Activated naive CD4-positive, alpha-beta T cell treated with anti-CD3 and anti-CD28 coated beads, Interleukin-2, amount 10 ng/mL, durations not matched to agents 7 days and 5 days (primary cell): ENCODE measurements around the gene C12orf75.
A peak's percentile ranks its signal among the peaks of the same experiment; 100 is the strongest.
"Not testable (repeated sequence)": the region's sequence is repeated elsewhere in the genome, so short reads cannot be mapped to it uniquely, and the experiment has no call there.

ENCODE experiments used
- CTCF ChIA-PET: fragments of 350-600 bp; sonication (Branson Sonifier 250); formaldehyde crosslinking; loops from one replicate; lab custom pipeline; 2021; ENCODE audit warnings: antibody characterized with exemption; lab: Charles Lee
- DNase-seq: peaks from one replicate; pipeline ENCODE4 v3.0.0-alpha.2; 2020
- H3K27ac Mint-ChIP-seq: one replicate; pipeline ENCODE4 v1.8.0; 2021; ENCODE audit warnings: mild to moderate bottlenecking, moderate library complexity, mixed read lengths
- H3K27me3 Mint-ChIP-seq: one replicate; pipeline ENCODE4 v1.8.0; 2021; ENCODE audit warnings: mild to moderate bottlenecking, mixed read lengths
- H3K36me3 Mint-ChIP-seq: one replicate; pipeline ENCODE4 v1.8.0; 2021; ENCODE audit warnings: mixed read lengths
- H3K4me1 Mint-ChIP-seq: one replicate; pipeline ENCODE4 v1.8.0; 2021; ENCODE audit warnings: mixed read lengths
- H3K4me3 Mint-ChIP-seq: one replicate; pipeline ENCODE4 v1.8.0; 2021; ENCODE audit warnings: mild to moderate bottlenecking, moderate library complexity, mixed read lengths
- H3K9me3 Mint-ChIP-seq: one replicate; pipeline ENCODE4 v1.8.0; 2021; ENCODE audit warnings: mixed read lengths

The C12orf75 gene

DNA sequence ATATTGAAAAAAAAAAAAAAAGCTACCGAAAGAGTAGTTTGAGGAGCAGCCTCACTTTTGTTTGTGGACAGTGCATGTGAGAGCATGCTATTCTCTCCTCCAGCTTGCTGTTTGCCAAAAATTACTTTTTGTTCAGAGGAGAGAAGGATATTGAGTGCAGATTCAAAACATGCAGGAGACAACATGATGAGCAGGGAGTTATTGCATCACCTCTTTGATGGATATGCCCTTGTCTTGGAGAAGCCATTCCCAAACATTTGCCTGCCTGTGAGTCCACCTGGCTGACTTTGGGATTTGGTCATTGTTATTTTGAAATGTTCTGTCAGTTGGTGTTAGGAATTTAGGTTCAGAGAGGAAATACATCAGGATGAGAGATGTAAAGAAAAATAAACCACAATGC, 2.4 kb downstream of the C12orf75 start:
- CTCF ChIA-PET: interaction anchor here (0.7 to 2.6 kb wide), 3 partner anchors 8 to 792 kb away, joined by 3 to 11 read pairs (median 3); no protein-coding TSS in a partner anchor
- H3K27ac Mint-ChIP-seq: no peak overlapping the region
- peaks cover 39% of the 10 kb centered on the region for H3K36me3 Mint-ChIP-seq
- H3K4me3 Mint-ChIP-seq: peak overlapping the region; percentile 50
- H3K27me3 Mint-ChIP-seq: no peaks in the 10 kb centered on the region
- H3K4me1 Mint-ChIP-seq: peaks cover 86% of the 10 kb centered on the region
- DNase-seq: no peak
- H3K9me3 Mint-ChIP-seq: peaks cover 5% of the 10 kb centered on the region

DNA sequence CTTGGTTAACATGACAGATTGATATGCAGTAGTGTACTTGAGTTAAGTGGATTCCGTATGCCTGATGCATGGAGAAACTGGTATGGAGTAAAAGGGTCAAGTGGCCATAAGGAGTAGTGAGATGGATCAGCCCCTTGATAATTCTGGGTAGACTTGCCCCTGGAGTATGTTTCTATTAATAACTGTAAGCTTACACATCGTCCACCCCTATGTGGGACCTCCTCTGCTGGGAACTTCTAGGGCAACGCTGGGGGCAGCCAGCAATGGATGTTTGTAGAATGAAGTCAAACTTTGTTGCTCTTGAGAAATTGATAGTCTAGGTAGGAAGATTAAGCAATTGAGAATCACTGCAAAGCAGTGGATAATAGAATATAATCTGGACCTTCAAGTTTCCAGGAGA, 3.5 kb downstream of the C12orf75 start:
- Mint-ChIP-seq H3K27me3 (no peaks in the 10 kb centered on the region), H3K4me1 (peaks cover 79% of the 10 kb centered on the region), H3K36me3 (peaks cover 44% of the 10 kb centered on the region), H3K4me3 (peak overlapping the region; percentile 2), H3K27ac (no peak overlapping the region), H3K9me3 (peaks cover 5% of the 10 kb centered on the region)
- CTCF ChIA-PET: no interaction called here
- no peak for DNase-seq

DNA sequence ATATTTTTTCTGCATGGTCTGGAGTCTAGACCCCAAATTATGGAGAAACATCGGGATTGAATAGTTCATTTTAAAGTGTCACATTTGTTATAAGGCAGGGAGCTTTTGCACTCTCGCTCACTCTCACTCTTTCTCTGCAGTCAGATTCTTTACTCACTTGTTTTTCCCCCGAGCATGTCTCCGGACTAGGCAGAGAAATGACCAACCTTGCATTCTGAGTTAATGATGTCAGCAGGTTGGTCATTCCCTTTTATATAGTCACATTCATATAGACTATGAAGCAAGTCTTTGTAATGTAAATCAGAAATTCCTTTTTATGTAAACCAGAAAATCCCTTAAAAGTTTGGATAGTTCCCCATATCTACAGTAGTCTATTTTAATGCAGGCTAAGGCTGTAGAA, 4.1 kb downstream of the C12orf75 start:
- peaks cover 44% of the 10 kb centered on the region for H3K36me3 Mint-ChIP-seq
- no peak overlapping the region for H3K4me3 Mint-ChIP-seq
- CTCF ChIA-PET: no interaction called here
- H3K4me1 Mint-ChIP-seq: peaks cover 73% of the 10 kb centered on the region
- H3K27ac Mint-ChIP-seq: no peak overlapping the region
- DNase-seq: no peak
- no peaks in the 10 kb centered on the region for H3K27me3 Mint-ChIP-seq
- H3K9me3 Mint-ChIP-seq: peaks cover 5% of the 10 kb centered on the region

DNA sequence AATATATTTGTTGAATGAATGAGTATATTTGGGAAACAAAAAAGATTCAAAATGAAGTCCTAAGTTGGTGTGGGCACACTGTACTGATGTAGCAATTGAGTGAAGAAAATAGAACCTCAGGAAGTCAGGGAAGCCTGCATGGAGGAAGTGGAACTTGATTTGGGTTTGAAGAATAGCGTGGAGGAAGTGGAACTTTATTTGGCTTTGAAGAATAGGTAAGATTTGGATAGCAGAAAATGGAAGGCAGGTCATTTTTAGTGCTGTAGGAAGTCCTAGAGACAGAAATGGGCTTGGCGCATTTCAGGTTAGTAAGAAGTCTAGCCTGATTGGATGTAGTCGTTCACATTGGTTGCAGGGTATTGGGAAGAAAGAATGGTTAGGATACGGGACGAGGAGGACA, 5.4 kb downstream of the C12orf75 start:
- CTCF ChIA-PET: no interaction called here
- Mint-ChIP-seq H3K4me1 (peaks cover 66% of the 10 kb centered on the region), H3K27me3 (no peaks in the 10 kb centered on the region), H3K4me3 (no peak overlapping the region), H3K27ac (no peak overlapping the region), H3K36me3 (peaks cover 52% of the 10 kb centered on the region), H3K9me3 (peaks cover 11% of the 10 kb centered on the region)
- no peak for DNase-seq

DNA sequence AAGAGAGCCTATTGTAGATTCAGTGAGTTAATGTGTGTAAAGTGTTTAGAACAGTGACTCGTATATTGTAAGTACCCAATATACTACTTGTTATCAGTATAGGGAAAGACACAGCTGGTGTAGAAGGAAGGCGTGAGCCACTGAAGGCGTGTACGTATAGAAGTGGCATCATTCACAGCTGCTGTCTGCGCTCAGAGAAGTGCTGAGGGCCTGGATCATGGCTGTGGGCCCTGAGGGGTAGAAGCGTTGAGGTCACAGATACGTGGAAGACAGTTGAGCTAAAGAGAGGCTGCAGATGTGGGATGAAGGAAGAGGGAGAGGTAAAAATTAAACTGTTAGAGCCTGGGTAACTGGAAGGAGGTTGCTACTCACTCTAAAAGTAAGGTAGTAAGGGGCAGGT, 5.9 kb downstream of the C12orf75 start:
- H3K36me3 Mint-ChIP-seq: peaks cover 58% of the 10 kb centered on the region
- DNase-seq: no peak
- H3K27me3 Mint-ChIP-seq: no peaks in the 10 kb centered on the region
- CTCF ChIA-PET: no interaction called here
- no peak overlapping the region for H3K4me3 Mint-ChIP-seq
- peaks cover 14% of the 10 kb centered on the region for H3K9me3 Mint-ChIP-seq
- H3K4me1 Mint-ChIP-seq: peaks cover 66% of the 10 kb centered on the region
- no peak overlapping the region for H3K27ac Mint-ChIP-seq

DNA sequence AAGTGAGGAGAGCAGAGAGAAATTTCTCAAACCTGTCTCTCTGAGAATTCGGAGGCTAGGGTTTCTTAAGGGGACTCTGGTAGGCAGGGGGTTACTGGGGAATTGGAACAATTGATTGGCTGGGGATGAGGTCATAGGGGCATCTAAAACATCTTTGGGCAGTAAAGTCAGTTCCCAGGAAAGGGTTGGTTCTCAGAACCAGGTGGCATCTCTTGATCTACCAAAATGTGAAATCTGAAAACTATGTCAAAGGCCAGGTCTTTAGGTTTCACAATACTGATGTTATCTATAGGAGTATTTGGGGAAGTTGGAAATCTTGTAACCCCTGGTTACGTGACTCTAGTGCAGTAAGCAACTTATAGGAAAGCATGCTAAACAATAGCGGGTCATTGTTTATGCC, 6.9 kb downstream of the C12orf75 start:
- CTCF ChIA-PET: no interaction called here
- DNase-seq: no peak
- Mint-ChIP-seq H3K27ac (no peak overlapping the region), H3K36me3 (peaks cover 64% of the 10 kb centered on the region), H3K4me1 (peaks cover 60% of the 10 kb centered on the region), H3K9me3 (peaks cover 21% of the 10 kb centered on the region), H3K4me3 (no peak overlapping the region), H3K27me3 (no peaks in the 10 kb centered on the region)

DNA sequence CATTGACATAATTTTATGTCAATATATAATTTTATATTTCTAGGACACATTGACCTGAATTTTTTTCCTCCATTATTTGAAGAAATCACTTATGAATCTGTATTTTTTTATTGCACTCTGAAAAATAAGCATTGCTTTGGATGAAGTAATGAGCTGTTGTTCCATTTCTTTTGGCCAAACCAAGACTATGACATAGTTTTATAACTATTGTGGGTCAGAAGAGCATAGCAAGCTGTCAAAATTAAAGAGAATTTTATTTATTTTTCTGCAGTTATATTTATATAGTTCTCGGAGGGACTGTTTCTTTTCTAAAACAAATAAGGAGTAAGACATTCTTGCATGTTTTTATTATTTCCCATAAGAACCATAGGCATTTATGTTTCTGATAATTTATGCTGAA, 8.5 kb downstream of the C12orf75 start:
- no peak overlapping the region for H3K4me3 Mint-ChIP-seq
- H3K4me1 Mint-ChIP-seq: peaks cover 45% of the 10 kb centered on the region

DNA sequence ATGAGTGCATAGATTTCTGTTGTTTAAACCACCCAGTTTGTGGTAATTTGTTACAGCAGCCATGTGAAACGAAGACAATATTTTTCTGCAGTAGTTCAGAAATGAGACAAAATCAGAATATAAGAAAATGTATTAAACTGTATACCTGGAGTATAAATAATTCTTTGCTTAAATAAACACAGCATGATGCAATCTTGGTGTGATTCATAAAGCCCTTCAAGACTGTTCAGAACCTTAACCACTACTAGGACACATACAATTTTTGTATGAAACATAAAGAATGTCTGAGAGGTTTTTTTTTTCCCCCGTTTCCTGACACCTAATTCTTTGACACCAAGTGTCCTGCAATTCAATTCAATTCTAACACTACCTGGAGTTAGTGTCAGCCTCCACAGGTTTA, 10.5 kb downstream of the C12orf75 start:
- H3K36me3 Mint-ChIP-seq: peaks cover 55% of the 10 kb centered on the region
- peaks cover 21% of the 10 kb centered on the region for H3K9me3 Mint-ChIP-seq
- CTCF ChIA-PET: interaction anchor here (1.0 kb wide), 1 partner anchor 9 kb away, joined by 3 read pairs; no protein-coding TSS in a partner anchor
- no peak overlapping the region for H3K4me3 Mint-ChIP-seq
- no peak overlapping the region for H3K27ac Mint-ChIP-seq
- peaks cover 26% of the 10 kb centered on the region for H3K4me1 Mint-ChIP-seq
- DNase-seq: no peak
- no peaks in the 10 kb centered on the region for H3K27me3 Mint-ChIP-seq

More for the DNA sequence above, 8.5 kb downstream of the C12orf75 start:
- H3K36me3 Mint-ChIP-seq: peaks cover 64% of the 10 kb centered on the region
- H3K27me3 Mint-ChIP-seq: no peaks in the 10 kb centered on the region
- no peak for DNase-seq
- peaks cover 21% of the 10 kb centered on the region for H3K9me3 Mint-ChIP-seq
- CTCF ChIA-PET: no interaction called here
- no peak overlapping the region for H3K27ac Mint-ChIP-seq

DNA sequence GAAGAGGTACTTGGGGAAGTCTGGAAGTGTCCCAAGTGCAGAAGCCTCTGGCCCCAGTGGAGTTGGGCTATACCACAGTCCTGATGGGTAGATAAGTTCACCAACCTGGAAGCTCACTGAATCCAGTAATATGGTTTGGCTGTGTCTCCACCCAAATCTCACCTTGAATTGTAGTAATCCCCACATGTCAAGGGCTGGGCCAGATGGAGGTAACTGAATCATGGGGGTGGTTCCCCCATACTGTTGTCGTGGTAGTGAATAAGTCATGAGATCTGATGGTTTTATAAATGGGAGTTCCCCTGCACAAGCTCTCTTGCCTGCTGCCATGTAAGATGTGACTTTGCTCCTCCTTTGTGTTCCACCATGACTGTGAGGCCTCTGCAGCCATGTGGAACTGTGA, 11.1 kb downstream of the C12orf75 start:
- not testable (repeated sequence) for H3K27me3 Mint-ChIP-seq, H3K4me3 Mint-ChIP-seq, H3K27ac Mint-ChIP-seq, DNase-seq
- peaks cover 20% of the 10 kb centered on the region for H3K9me3 Mint-ChIP-seq
- peaks cover 20% of the 10 kb centered on the region for H3K4me1 Mint-ChIP-seq
- H3K36me3 Mint-ChIP-seq: peaks cover 53% of the 10 kb centered on the region
- CTCF ChIA-PET: interaction anchor here (1.0 kb wide), 1 partner anchor 9 kb away, joined by 3 read pairs; no protein-coding TSS in a partner anchor

DNA sequence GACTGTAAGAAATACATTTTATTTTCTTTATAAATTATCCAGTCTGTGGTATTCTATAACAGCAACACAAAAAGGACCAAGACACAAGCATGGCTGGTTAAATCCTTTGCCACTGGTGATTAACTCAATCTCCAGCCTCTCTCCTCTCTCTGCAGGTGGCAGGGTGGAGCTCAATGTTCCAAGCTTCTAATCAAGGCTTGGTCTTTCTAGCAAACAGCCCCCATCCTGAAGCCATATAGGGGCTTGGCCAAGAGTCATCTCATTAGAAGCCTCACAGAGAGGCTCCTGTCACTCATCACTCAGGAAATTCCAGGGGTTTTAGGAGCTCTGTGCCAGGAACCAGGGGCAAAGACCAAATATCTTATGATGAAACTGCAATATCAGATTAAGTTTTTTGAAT, 12.0 kb downstream of the C12orf75 start:
- Mint-ChIP-seq H3K4me3 (no peak overlapping the region), H3K9me3 (peaks cover 17% of the 10 kb centered on the region), H3K27ac (no peak overlapping the region), H3K36me3 (peaks cover 54% of the 10 kb centered on the region), H3K4me1 (peaks cover 14% of the 10 kb centered on the region), H3K27me3 (no peaks in the 10 kb centered on the region)
- DNase-seq: no peak
- CTCF ChIA-PET: no interaction called here

DNA sequence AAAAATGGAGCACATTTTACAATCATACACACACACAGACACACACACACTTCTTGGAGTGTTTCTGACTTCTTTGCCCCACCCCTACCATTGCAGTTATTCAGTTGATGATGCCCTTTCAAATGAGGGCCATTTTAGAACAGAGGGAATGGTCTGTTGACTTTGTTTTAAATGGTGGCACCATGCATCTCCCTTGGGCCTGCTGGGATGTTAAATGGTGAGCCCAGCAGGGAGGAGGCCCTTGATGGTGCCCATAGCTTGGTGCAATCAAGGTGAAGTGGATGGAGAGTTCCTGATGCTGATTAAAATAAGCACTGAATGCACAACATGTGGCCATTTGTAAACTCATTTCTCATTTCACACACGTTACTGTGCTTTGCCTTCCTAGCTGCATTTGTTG, 13.3 kb downstream of the C12orf75 start:
- H3K36me3 Mint-ChIP-seq: peaks cover 51% of the 10 kb centered on the region
- no peak overlapping the region for H3K4me3 Mint-ChIP-seq
- no peaks in the 10 kb centered on the region for H3K27me3 Mint-ChIP-seq
- CTCF ChIA-PET: interaction anchor here (0.6 kb wide), 1 partner anchor 211 kb away, joined by 4 read pairs; no protein-coding TSS in a partner anchor
- H3K4me1 Mint-ChIP-seq: peaks cover 7% of the 10 kb centered on the region
- no peak overlapping the region for H3K27ac Mint-ChIP-seq
- peaks cover 17% of the 10 kb centered on the region for H3K9me3 Mint-ChIP-seq
- no peak for DNase-seq

DNA sequence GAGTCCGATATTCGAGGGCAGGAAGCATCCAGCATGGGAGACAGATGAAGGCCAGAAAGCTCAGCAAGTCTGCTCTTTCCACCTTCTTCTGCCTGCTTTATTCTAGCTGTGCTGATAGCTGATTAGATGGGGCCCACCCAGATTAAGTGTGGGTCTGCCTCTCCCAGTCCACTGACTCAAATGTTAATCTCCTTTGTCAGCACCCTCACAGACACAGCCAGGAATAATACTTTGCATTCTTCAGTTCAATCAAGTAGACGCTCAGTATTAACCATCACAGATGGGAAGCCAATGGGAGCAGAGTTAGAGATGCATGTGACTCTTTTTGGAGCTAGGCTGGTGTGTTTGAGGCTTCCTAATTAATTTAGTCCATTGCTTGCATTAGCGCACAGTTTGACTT, 17.0 kb downstream of the C12orf75 start:
- H3K4me1 Mint-ChIP-seq: peaks cover 23% of the 10 kb centered on the region
- H3K27me3 Mint-ChIP-seq: no peaks in the 10 kb centered on the region
- CTCF ChIA-PET: interaction anchor here (0.8 kb wide), 1 partner anchor 15 kb away, joined by 3 read pairs; no protein-coding TSS in a partner anchor
- H3K27ac Mint-ChIP-seq: no peak overlapping the region
- no peak for DNase-seq
- no peaks in the 10 kb centered on the region for H3K9me3 Mint-ChIP-seq
- H3K36me3 Mint-ChIP-seq: peaks cover 47% of the 10 kb centered on the region
- no peak overlapping the region for H3K4me3 Mint-ChIP-seq

DNA sequence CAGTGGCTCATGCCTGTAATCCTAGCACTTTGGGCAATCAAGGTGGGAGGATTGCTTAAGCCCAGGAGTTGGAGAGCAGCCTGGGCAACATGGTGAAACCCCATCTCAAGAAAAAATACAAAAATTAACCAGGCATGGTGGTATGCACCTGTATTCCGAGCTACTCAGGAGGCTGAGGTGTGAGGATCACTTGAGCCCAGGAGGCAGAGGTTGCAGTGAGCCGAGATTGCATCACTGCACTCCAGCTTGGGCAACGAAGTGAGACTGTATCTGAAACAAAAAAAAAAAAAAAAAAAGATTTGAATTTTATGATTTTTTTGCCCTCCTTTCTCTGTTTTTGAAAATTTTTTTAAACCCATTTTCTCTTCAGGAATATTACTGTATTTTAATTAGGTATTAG, 17.7 kb downstream of the C12orf75 start:
- no peak for DNase-seq
- Mint-ChIP-seq H3K4me1 (peaks cover 28% of the 10 kb centered on the region), H3K4me3 (no peak overlapping the region), H3K36me3 (peaks cover 45% of the 10 kb centered on the region), H3K27me3 (no peaks in the 10 kb centered on the region), H3K27ac (no peak overlapping the region), H3K9me3 (no peaks in the 10 kb centered on the region)
- CTCF ChIA-PET: no interaction called here

DNA sequence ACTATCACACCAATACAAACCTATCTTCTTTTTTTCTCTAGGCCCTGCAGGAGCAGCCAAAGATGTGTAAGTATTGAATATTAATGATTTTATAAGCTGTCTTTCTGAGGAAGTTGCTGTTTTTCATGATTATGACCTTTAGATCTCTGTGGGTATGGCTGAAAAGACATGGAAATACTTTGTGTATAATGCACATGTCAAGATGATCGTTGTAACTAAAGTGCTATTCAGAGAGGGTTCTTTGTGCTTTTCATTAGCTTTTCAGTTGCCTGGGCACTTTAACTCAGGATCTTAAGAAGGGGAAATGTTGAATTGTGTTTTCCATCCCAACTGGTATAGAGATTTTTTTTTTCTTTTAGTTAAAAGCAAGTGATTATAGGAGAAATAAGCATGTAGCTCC, 18.1 kb downstream of the C12orf75 start:
- CTCF ChIA-PET: no interaction called here
- Mint-ChIP-seq H3K4me3 (no peak overlapping the region), H3K27me3 (no peaks in the 10 kb centered on the region), H3K9me3 (no peaks in the 10 kb centered on the region), H3K4me1 (peaks cover 28% of the 10 kb centered on the region), H3K36me3 (peaks cover 47% of the 10 kb centered on the region), H3K27ac (no peak overlapping the region)
- DNase-seq: no peak

DNA sequence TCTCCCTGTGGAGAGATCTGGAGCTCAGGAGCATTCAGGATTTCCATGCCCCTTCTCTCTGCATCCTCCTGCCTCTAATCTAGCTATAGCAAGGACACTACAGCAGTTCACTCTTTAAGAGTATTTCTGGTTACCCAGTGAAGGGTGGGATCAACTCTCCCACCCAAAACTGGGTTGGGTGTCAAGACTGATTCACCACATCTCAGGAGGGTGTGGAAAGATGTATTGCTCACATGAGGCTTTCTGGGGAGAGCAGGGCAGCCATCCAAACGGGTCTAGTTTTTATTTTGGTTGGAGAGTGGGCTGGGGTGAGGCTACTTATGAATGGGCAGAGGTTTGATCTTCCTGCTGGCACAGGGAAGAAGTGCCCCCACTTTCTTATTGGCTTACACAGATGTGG, 18.6 kb downstream of the C12orf75 start:
- CTCF ChIA-PET: no interaction called here
- Mint-ChIP-seq H3K9me3 (no peaks in the 10 kb centered on the region), H3K4me3 (no peak overlapping the region), H3K4me1 (peaks cover 28% of the 10 kb centered on the region), H3K36me3 (peaks cover 46% of the 10 kb centered on the region), H3K27ac (no peak overlapping the region), H3K27me3 (no peaks in the 10 kb centered on the region)
- no peak for DNase-seq
